Smooth muscle cell (in vitro differentiated cells): ENCODE data around the gene CPAMD8. TPM values are rescaled to one million over a fixed set of nuclear protein-coding genes. Genes with fewer than 3 reads are reported as not detected.

ENCODE experiments used
- DNase-seq: peaks from one replicate; lab custom pipeline; 2025; ENCODE audit not compliant: unreplicated experiment; lab: John Stamatoyannopoulos, UW
- H2AFZ ChIP-seq: fragments of 200-600 bp; sonication (generic); 2 replicates; pipeline ENCODE4 v1.6.0; 2016; ENCODE audit warnings: antibody characterized with exemption, low read depth, mild to moderate bottlenecking
- H3F3A ChIP-seq: fragments of 200-600 bp; sonication (generic); 2 replicates; pipeline ENCODE4 v1.6.0; 2017; ENCODE audit warnings: antibody characterized with exemption, low read depth
- H3K27ac ChIP-seq: fragments of 200-600 bp; sonication (generic); 2 replicates; pipeline ENCODE4 v1.5.1; 2016; ENCODE audit warnings: low read depth, mild to moderate bottlenecking
- H3K27me3 ChIP-seq: fragments of 200-600 bp; sonication (generic); 2 replicates; pipeline ENCODE4 v1.6.1; 2016; ENCODE audit warnings: low read depth, mild to moderate bottlenecking
- H3K36me3 ChIP-seq: fragments of 200-600 bp; sonication (generic); 2 replicates; pipeline ENCODE4 v1.5.1; 2016; ENCODE audit warnings: low read depth
- H3K4me1 ChIP-seq: fragments of 200-600 bp; sonication (generic); 2 replicates; pipeline ENCODE4 v1.5.1; 2016; ENCODE audit warnings: low read depth
- H3K4me2 ChIP-seq: fragments of 200-600 bp; sonication (generic); 2 replicates; pipeline ENCODE4 v1.6.0; 2016; ENCODE audit warnings: mild to moderate bottlenecking
- H3K4me3 ChIP-seq: fragments of 200-600 bp; sonication (generic); 2 replicates; pipeline ENCODE4 v1.5.1; 2016; ENCODE audit warnings: mild to moderate bottlenecking
- H3K79me2 ChIP-seq: fragments of 200-600 bp; sonication (generic); 2 replicates; pipeline ENCODE4 v1.6.0; 2016; ENCODE audit warnings: low read depth, mild to moderate bottlenecking
- H3K9ac ChIP-seq: fragments of 200-600 bp; sonication (generic); 2 replicates; pipeline ENCODE4 v1.6.0; 2016; ENCODE audit warnings: low read depth
- H3K9me3 ChIP-seq: fragments of 200-600 bp; sonication (generic); replicated peaks from 2 replicates; pipeline ENCODE4 v1.5.1; 2016; ENCODE audit warnings: low read depth
- H4K20me1 ChIP-seq: fragments of 200-600 bp; sonication (generic); 2 replicates; pipeline ENCODE4 v1.6.0; 2016; ENCODE audit warnings: low read depth
- CTCF ChIP-seq: fragments of 200-600 bp; sonication (generic); IDR thresholded peaks from 2 replicates; pipeline ENCODE4 v1.5.1; 2017; ENCODE audit warnings: borderline replicate concordance, mild to moderate bottlenecking, antibody characterized with exemption; ENCODE audit not compliant: insufficient read depth, poor library complexity, severe bottlenecking
- WGBS: methylation state at CpG from one replicate; pipeline ENCODE4 v1.1.7; 2016; ENCODE audit warnings: low lambda C conversion rate; 5-methylcytosine and 5-hydroxymethylcytosine counted together
- polyA plus RNA-seq: library from polyadenylated mRNA; unstranded; fragments of >200 nt; fragmentation: Nextera tagmentation; extraction: Ambion mirVana; gene quantifications from 2 replicates; pipeline ENCODE4 v1.2.1, GENCODE V29; 2016
- total RNA-seq: library from RNA; depleted of rRNA; stranded (reverse); fragments of >200 nt; gene quantifications from 2 replicates; pipeline ENCODE4 v1.2.3, GENCODE V29; 2014

Gene CPAMD8
- total and polyA plus RNA-seq, 2 experiments from 2014 or later = 0.81 to 9.4 TPM

GRCh38 chr19:16927883-16928282 lies 98.7 kb downstream of the CPAMD8 start:
- H3K9me3 ChIP-seq = no peaks in the 10 kb centered on the region
- H3K4me2 ChIP-seq = no peak overlapping the region
- H3K27me3 ChIP-seq = no peaks in the 10 kb centered on the region
- H3K4me1 ChIP-seq = no peaks in the 10 kb centered on the region
- no peaks in the 10 kb centered on the region for H4K20me1 ChIP-seq
- WGBS = 90% methylated on average over 13 of the region's 13 CpGs
- H3F3A ChIP-seq = no peaks in the 10 kb centered on the region
- H3K4me3 ChIP-seq = no peak overlapping the region
- H3K27ac ChIP-seq = no peak overlapping the region
- H3K36me3 ChIP-seq = no peaks in the 10 kb centered on the region
- no peak for DNase-seq
- no peak overlapping the region for H3K9ac ChIP-seq
- no peaks in the 10 kb centered on the region for H3K79me2 ChIP-seq
- no peak overlapping the region for H2AFZ ChIP-seq
- no peak for TF ChIP-seq CTCF

- H2AFZ ChIP-seq = no peak overlapping the region
Measured at GRCh38 chr19:16922949-16923348, 103.7 kb downstream of the CPAMD8 start.

GRCh38 chr19:16922592-16922934 lies 104.0 kb downstream of the CPAMD8 start:
- no peak overlapping the region for H3K27ac ChIP-seq
- H3K9me3 ChIP-seq = no peaks in the 10 kb centered on the region
- no peaks in the 10 kb centered on the region for H3K27me3 ChIP-seq
- no peak overlapping the region for H2AFZ ChIP-seq
- no peak overlapping the region for H3K4me2 ChIP-seq
- H3K36me3 ChIP-seq = no peaks in the 10 kb centered on the region
- no peaks in the 10 kb centered on the region for H3K4me1 ChIP-seq
- WGBS = 92% methylated on average over 1 of the region's 1 CpG
- no peak for TF ChIP-seq CTCF
- no peaks in the 10 kb centered on the region for H4K20me1 ChIP-seq
- H3K9ac ChIP-seq = no peak overlapping the region
- no peaks in the 10 kb centered on the region for H3K79me2 ChIP-seq
- no peak overlapping the region for H3K4me3 ChIP-seq
- DNase-seq = no peak
- no peaks in the 10 kb centered on the region for H3F3A ChIP-seq

More at GRCh38 chr19:16922949-16923348, 103.7 kb downstream of the CPAMD8 start:
- Histone ChIP-seq H4K20me1 (no peaks in the 10 kb centered on the region), H3K9me3 (no peaks in the 10 kb centered on the region), H3F3A (no peaks in the 10 kb centered on the region), H3K4me3 (no peak overlapping the region), H3K4me1 (no peaks in the 10 kb centered on the region), H3K27ac (no peak overlapping the region), H3K79me2 (no peaks in the 10 kb centered on the region), H3K4me2 (no peak overlapping the region), H3K27me3 (no peaks in the 10 kb centered on the region), H3K9ac (no peak overlapping the region), H3K36me3 (no peaks in the 10 kb centered on the region)
- 94% methylated on average over 13 of the region's 13 CpGs for WGBS
- no peak for TF ChIP-seq CTCF
- DNase-seq = no peak

- H3K79me2 ChIP-seq = no peaks in the 10 kb centered on the region
- no peaks in the 10 kb centered on the region for H4K20me1 ChIP-seq
- H3K36me3 ChIP-seq = no peaks in the 10 kb centered on the region
- DNase-seq = no peak
- no peaks in the 10 kb centered on the region for H3K27me3 ChIP-seq
- H3K4me1 ChIP-seq = no peaks in the 10 kb centered on the region
- no peaks in the 10 kb centered on the region for H3F3A ChIP-seq
- H2AFZ ChIP-seq = no peak overlapping the region
- H3K27ac ChIP-seq = no peak overlapping the region
- no peaks in the 10 kb centered on the region for H3K9me3 ChIP-seq
- H3K9ac ChIP-seq = no peak overlapping the region
- H3K4me2 ChIP-seq = no peak overlapping the region
- WGBS = 93% methylated on average over 21 of the region's 21 CpGs
- TF ChIP-seq CTCF = no peak
- no peak overlapping the region for H3K4me3 ChIP-seq
Measured at GRCh38 chr19:16921766-16922591, 104.6 kb downstream of the CPAMD8 start.
